SK-N-SH treated with all-trans-retinoic acid at 6 μM for 48 hours (cell line): ENCODE results near the gene MPV17.

ENCODE experiments used
- ATAC-seq: fragments of 200-7000 bp; cut with Tn5 transposase; 3 replicates; pipeline ENCODE4 v1.9.1; 2020; ENCODE audit warnings: mild to moderate bottlenecking, moderate library complexity
- ARNTL ChIP-seq: fragments of 450-650 bp; formaldehyde crosslinking; IDR thresholded peaks from 2 replicates; pipeline ENCODE4 v1.5.0; 2020; ENCODE audit warnings: low read depth, mild to moderate bottlenecking, moderate library complexity, borderline replicate concordance
- BACH2 ChIP-seq: fragments of 250-450 bp; sonication (Bioruptor Pico); IDR thresholded peaks from 2 replicates; pipeline ENCODE4 v1.9.0; 2021; ENCODE audit warnings: mild to moderate bottlenecking, borderline replicate concordance
- CREB5 ChIP-seq: fragments of 250-450 bp; sonication (Bioruptor Pico); IDR thresholded peaks from 2 replicates; pipeline ENCODE4 v1.5.1; 2020; ENCODE audit warnings: low read depth, mild to moderate bottlenecking, moderate library complexity
- CSDC2 ChIP-seq: fragments of 250-450 bp; sonication (Bioruptor Pico); IDR thresholded peaks from 2 replicates; pipeline ENCODE4 v1.5.0; 2020; ENCODE audit warnings: mild to moderate bottlenecking, moderate library complexity
- ESRRG ChIP-seq: fragments of 250-450 bp; sonication (Bioruptor Pico); IDR thresholded peaks from 2 replicates; pipeline ENCODE4 v1.6.1; 2021; ENCODE audit warnings: mild to moderate bottlenecking
- GLIS3 ChIP-seq: fragments of 250-450 bp; sonication (Bioruptor Pico); IDR thresholded peaks from 2 replicates; pipeline ENCODE4 v1.5.0; 2020; ENCODE audit warnings: mild to moderate bottlenecking, moderate library complexity
- ISL1 ChIP-seq: fragments of 250-450 bp; sonication (Bioruptor Pico); IDR thresholded peaks from 2 replicates; pipeline ENCODE4 v2.1.2; 2022; ENCODE audit warnings: mild to moderate bottlenecking, moderate library complexity
- PATZ1 ChIP-seq: fragments of 250-450 bp; sonication (Bioruptor Pico); IDR thresholded peaks from 2 replicates; pipeline ENCODE4 v1.8.0; 2020; ENCODE audit warnings: mild to moderate bottlenecking, moderate library complexity, borderline replicate concordance
- POU6F1 ChIP-seq: fragments of 250-450 bp; sonication (Bioruptor Pico); IDR thresholded peaks from 2 replicates; pipeline ENCODE4 v1.8.0; 2021; ENCODE audit warnings: low read depth, mild to moderate bottlenecking, moderate library complexity, borderline replicate concordance
- PPARA ChIP-seq: fragments of 250-450 bp; sonication (Bioruptor Pico); IDR thresholded peaks from 2 replicates; pipeline ENCODE4 v1.5.0; 2020; ENCODE audit warnings: mild to moderate bottlenecking, borderline replicate concordance
- RARB ChIP-seq: fragments of 250-450 bp; sonication (Bioruptor Pico); IDR thresholded peaks from 2 replicates; pipeline ENCODE4 v1.8.0; 2021; ENCODE audit warnings: mild to moderate bottlenecking, moderate library complexity
- SNAI2 ChIP-seq: fragments of 250-450 bp; sonication (Bioruptor Pico); IDR thresholded peaks from 2 replicates; pipeline ENCODE4 v1.5.0; 2020; ENCODE audit warnings: mild to moderate bottlenecking, moderate library complexity
- TCF4 ChIP-seq: fragments of 250-450 bp; sonication (Bioruptor Pico); IDR thresholded peaks from 2 replicates; pipeline ENCODE4 v1.8.0; 2021; ENCODE audit warnings: mild to moderate bottlenecking, moderate library complexity, borderline replicate concordance
- TOX ChIP-seq: fragments of 250-450 bp; sonication (Bioruptor Pico); IDR thresholded peaks from 2 replicates; pipeline ENCODE4 v1.8.0; 2021; ENCODE audit warnings: mild to moderate bottlenecking, moderate library complexity, borderline replicate concordance
- TSHZ2 ChIP-seq: fragments of 250-450 bp; sonication (Bioruptor Pico); IDR thresholded peaks from 2 replicates; pipeline ENCODE4 v1.5.0; 2020; ENCODE audit warnings: mild to moderate bottlenecking, moderate library complexity
- ZC3H10 ChIP-seq: fragments of 250-450 bp; sonication (Bioruptor Pico); IDR thresholded peaks from 2 replicates; pipeline ENCODE4 v1.5.1; 2021; ENCODE audit warnings: mild to moderate bottlenecking, moderate library complexity
- ZFP3 ChIP-seq: fragments of 250-450 bp; sonication (Bioruptor Pico); IDR thresholded peaks from 2 replicates; pipeline ENCODE4 v1.5.0; 2020; ENCODE audit warnings: mild to moderate bottlenecking, moderate library complexity
- ZFP30 ChIP-seq: fragments of 450-650 bp; formaldehyde crosslinking; IDR thresholded peaks from 2 replicates; pipeline ENCODE4 v1.5.0; 2022; ENCODE audit warnings: mild to moderate bottlenecking, moderate library complexity
- ZNF70 ChIP-seq: fragments of 450-650 bp; formaldehyde crosslinking; IDR thresholded peaks from 2 replicates; pipeline ENCODE4 v1.5.0; 2020; ENCODE audit warnings: mild to moderate bottlenecking, moderate library complexity
- ZNF8 ChIP-seq: fragments of 450-650 bp; formaldehyde crosslinking; IDR thresholded peaks from 2 replicates; pipeline ENCODE4 v1.5.0; 2020; ENCODE audit warnings: mild to moderate bottlenecking, moderate library complexity

MPV17 gene

GRCh38 chr2:27370026-27370815 lies 47.3 kb upstream of the MPV17 start, which contains the start of the genes EIF2B4 and SNX17:
EIF2B4 (minus strand) TSS chr2:27370338; CDS start chr2:27370314, 24 bp downstream.
SNX17 (plus strand) TSS chr2:27370616; CDS start chr2:27370744, 128 bp downstream.
- peak; percentile 92 for ATAC-seq
- TF ChIP-seq ZFP3 (CRISPR knock-in tag) (peak; percentile 81), ZFP30 (CRISPR knock-in tag) (no peak), ZNF70 (CRISPR knock-in tag) (0 out of 2 replicates have a peak, but pooled peaks have one; percentile 18), ESRRG (CRISPR knock-in tag) (no peak), ZNF8 (CRISPR knock-in tag) (0 out of 2 replicates have a peak, but pooled peaks have one; percentile 4), BACH2 (CRISPR knock-in tag) (no peak), TSHZ2 (CRISPR knock-in tag) (peak; percentile 55; the same call in 1 of the 2 replicates), POU6F1 (CRISPR knock-in tag) (no peak), ISL1 (CRISPR knock-in tag) (no peak), RARB (no peak), ARNTL (CRISPR knock-in tag) (no peak)

GRCh38 chr2:27369471-27370025 lies 46.7 kb upstream of the MPV17 start:
- TF ChIP-seq BACH2 (CRISPR knock-in tag) (no peak), TOX (CRISPR knock-in tag) (no peak), CSDC2 (CRISPR knock-in tag) (no peak), SNAI2 (CRISPR knock-in tag) (no peak), TSHZ2 (CRISPR knock-in tag) (no peak), RARB (no peak), ZC3H10 (CRISPR knock-in tag) (no peak), CREB5 (CRISPR knock-in tag) (no peak), ISL1 (CRISPR knock-in tag) (no peak), PATZ1 (no peak), TCF4 (CRISPR knock-in tag) (no peak), ESRRG (CRISPR knock-in tag) (no peak), PPARA (no peak), POU6F1 (CRISPR knock-in tag) (no peak), GLIS3 (CRISPR knock-in tag) (no peak)
- peak; percentile 68 for ATAC-seq
